Stimulated activated CD8-positive, alpha-beta memory T cell treated with anti-CD3 and anti-CD28 coated beads, Interleukin-7, amount 100 ng/mL, for 4 hours (primary cell): ENCODE data around the gene ZNF726.
"Not testable (repeated sequence)": the region's sequence is repeated elsewhere in the genome, so short reads cannot be mapped to it uniquely, and the experiment has no call there.

Source experiments
- DNase-seq, 2 donors: peaks; one replicate each; pipeline ENCODE4 v3.0.0-alpha.2; 2020; ENCODE audit warnings: low read depth in 2 of 2

ZNF726 gene

GRCh38 chr19:23914402-23915286, at the start of gene ZNF726:
ZNF726 (plus strand) TSS chr19:23914886; CDS start chr19:23914995, 109 bp downstream.
- peak; percentile 70 to 81 for DNase-seq

- no peak for DNase-seq
These were observed 46.8 kb upstream of the ZNF726 start for GRCh38 chr19:23867895-23868294.

DNA sequence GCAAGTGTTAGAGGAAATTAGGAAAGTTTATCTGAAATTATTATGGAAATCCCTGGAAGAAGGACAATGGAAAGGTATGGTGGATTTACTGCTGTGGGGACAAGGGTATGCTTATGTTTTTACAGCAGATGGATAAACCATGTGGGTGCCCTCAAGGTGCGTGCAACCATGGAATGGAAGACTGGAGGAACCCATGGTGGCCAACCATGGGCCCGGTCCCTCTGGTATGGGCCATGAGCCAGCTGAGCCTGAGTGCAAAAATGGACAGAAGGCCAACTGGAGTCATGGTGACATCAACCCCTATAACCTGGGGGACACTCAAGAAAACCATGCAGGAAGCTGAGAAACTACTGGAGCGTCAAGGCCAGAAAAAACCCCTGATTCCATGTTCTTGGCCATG, 46.1 kb upstream of the ZNF726 start:
- DNase-seq, result no peak

- DNase-seq, result no peak
These were observed 42.3 kb upstream of the ZNF726 start for GRCh38 chr19:23872282-23872919.

GRCh38 chr19:23876261-23876660, 38.4 kb upstream of the ZNF726 start:
- no peak for DNase-seq

DNA sequence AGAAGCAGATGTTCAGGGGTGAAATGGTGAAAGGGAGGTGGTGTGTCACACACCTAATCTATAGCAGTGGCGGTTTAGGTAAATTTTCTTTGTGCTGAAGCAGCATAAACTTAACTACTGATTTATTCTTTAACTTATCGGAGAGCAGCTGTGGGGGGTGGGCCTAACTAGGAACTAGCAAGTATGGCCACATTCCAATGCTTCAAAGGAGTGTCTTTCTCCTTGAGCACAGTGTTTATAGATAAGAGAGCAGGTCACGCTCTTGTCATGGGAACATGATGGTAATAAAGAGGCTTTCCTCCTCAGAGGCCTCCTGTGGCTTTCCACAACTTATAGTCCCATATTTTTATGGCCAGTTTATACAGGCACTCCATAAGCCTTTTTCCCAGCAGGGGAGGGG, 37.9 kb upstream of the ZNF726 start:
- not testable (repeated sequence) for DNase-seq

DNA sequence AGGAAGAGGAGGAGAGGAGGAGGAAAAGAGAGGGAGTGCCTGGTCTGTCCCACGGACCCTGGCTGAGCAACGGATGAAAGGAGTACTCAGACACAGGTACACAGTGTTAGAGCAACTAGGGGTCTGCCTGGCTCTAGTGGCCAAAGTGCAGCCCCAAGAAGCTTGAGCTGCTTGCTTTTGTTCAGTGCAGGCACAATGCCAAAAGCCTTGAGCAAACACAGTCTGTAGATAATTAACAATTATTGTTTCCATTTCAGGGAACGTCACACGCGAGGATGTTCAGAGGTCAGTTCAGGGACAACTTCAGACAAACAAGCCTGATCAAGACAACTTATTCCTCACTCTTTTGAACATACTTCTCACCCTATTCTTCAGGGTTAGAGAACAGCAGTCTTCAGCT, 32.2 kb upstream of the ZNF726 start:
- no peak for DNase-seq

DNA sequence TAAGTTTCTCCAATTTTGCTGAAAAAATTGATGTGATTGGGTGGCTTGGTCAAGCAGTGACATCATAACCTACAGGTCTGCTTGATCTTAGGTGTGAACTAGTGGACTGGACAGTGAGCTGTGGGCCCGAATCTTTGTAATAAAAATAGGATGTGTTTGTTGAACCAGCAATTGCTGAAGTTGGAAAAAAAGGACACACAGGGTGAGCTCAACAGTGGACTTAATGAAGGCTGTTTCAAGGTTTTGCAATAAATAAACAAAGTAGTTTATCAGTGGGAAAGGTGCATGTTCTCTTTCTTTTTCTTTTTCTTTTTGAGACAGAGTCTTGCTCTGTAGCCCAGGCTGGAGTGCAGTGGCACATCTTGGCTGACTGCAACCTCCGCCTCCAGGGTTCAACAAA, 30.3 kb upstream of the ZNF726 start:
- DNase-seq, result no peak

DNA sequence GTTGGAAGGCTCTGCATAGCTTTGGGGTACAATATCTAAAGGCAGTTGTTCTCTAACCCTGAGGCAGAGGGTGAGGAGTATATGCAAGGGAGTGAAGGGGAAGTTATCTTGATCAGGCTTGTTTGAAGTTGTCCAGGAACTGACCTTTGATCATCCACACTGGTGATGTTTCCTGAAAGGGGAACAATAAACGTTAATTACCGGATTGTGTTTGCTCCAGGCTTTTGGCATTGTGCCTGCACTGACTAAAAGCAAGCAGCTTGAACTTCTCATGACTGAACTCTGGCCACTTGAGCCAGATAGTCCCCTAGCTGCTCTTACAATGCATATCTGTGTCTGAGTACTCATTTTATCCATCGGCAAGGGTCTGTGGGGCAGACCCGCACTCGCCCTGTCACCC, 27.0 kb upstream of the ZNF726 start:
- DNase-seq, result no peak

GRCh38 chr19:23896096-23896495, 18.6 kb upstream of the ZNF726 start:
- not testable (repeated sequence) for DNase-seq

GRCh38 chr19:23896912-23897311, 17.8 kb upstream of the ZNF726 start:
- no peak for DNase-seq

GRCh38 chr19:23901360-23901759, 13.3 kb upstream of the ZNF726 start:
- no peak for DNase-seq

- DNase-seq, result no peak
These were observed 10.3 kb upstream of the ZNF726 start for GRCh38 chr19:23904406-23904805.

DNA sequence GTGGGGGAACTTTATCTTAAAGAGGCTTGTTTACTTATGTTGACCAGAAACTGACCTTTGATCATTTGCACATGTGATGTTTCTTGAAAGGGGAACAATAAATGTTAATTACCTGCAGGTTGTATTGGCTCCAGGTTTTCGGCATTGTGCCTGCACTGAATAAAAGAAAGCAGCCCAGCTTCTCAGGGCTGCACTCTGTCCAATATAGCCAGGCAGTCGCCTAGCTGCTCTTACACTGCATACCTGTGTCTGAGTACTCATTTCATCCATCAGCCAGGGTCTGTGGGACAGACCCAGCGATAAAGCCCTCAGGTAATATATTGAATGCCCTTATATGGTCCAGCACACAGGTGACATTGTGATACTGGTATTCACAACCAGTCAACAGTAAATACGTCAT, 8.9 kb upstream of the ZNF726 start:
- DNase-seq, result no peak

- no peak for DNase-seq
These were observed 7.9 kb upstream of the ZNF726 start for GRCh38 chr19:23906835-23907234.

GRCh38 chr19:23908165-23908564, 6.5 kb upstream of the ZNF726 start:
- no peak for DNase-seq

- DNase-seq, result no peak
These were observed 5.5 kb upstream of the ZNF726 start for GRCh38 chr19:23909222-23909621.

- DNase-seq, result no peak
These were observed 755 bp upstream of the ZNF726 start for GRCh38 chr19:23913931-23914330.

GRCh38 chr19:23916991-23917390, 2.3 kb downstream of the ZNF726 start:
- DNase-seq, result no peak

GRCh38 chr19:23917856-23918255, 3.2 kb downstream of the ZNF726 start:
- no peak for DNase-seq

GRCh38 chr19:23925285-23925684, 10.6 kb downstream of the ZNF726 start:
- no peak for DNase-seq

DNA sequence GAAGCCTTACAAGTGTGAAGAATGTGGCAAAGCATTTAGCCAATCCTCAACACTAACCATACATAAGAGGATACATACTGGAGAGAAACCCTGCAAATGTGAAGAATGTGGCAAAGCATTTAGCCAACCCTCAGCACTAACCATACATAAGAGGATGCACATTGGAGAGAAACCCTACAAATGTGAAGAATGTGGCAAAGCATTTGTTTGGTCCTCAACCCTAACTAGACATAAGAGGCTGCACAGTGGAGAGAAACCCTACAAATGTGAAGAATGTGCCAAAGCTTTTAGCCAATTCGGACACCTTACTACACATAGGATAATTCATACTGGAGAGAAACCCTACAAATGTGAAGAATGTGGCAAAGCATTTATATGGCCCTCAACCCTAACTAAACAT, 18.2 kb downstream of the ZNF726 start:
- DNase-seq, result no peak

DNA sequence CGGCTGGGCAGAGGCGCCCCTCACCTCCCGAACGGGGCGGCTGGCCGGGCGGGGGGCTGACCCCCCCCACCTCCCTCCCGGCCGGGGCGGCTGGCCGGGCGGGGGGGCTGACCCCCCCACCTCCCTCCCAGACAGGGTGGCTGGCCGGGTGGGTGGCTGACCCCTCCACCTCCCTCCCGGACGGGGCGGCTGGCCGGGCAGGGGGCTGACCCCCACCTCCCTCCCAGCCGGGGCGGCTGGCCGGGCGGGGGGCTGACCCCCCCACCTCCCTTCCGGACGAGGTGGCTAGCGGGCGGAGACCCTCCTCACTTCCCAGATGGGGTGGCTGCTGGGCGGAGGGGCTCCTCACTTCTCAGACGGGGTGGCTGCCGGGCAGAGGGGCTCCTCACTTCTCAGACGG, 22.3 kb downstream of the ZNF726 start:
- DNase-seq, result not testable (repeated sequence)
